DOHH2 (cell line): ENCODE data around the gene EPX.

Experiments
- EZH2phosphoT487 ChIP-seq: fragments of 200-600 bp; sonication (generic); IDR thresholded peaks from 2 replicates; pipeline ENCODE4 v1.6.1; 2017; ENCODE audit warnings: borderline replicate concordance, mild to moderate bottlenecking, antibody characterized with exemption, low read length, moderate library complexity, mixed read lengths
- TF ChIP-seq, protein P1 (sequence below): fragments of 200-600 bp; sonication (generic); IDR thresholded peaks from one replicate; pipeline ENCODE4 v1.5.1; 2014; ENCODE audit warnings: antibody characterized with exemption, mild to moderate bottlenecking, low read depth, low read length; ENCODE audit not compliant: poor library complexity, severe bottlenecking

DNA sequence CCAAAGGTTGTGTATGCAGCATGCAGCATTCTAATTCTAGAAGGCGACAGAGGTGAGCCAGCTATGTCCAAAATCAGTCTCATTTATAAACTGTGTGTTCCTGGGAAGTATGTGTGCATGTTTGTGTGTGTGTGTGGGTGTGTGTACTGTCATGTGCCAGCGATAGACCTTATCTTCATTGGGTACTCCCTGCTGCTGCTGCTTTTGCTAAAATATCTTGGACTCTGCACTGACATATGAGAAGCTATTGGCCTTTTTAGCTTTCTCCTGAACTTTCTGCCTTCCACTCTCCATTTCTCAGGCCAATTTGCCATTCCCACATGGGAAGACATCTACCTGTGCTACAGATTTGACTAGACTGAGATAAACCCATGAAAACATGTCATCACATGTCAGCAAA lies 43.9 kb downstream of the EPX start:
- TF ChIP-seq, protein P1, sequence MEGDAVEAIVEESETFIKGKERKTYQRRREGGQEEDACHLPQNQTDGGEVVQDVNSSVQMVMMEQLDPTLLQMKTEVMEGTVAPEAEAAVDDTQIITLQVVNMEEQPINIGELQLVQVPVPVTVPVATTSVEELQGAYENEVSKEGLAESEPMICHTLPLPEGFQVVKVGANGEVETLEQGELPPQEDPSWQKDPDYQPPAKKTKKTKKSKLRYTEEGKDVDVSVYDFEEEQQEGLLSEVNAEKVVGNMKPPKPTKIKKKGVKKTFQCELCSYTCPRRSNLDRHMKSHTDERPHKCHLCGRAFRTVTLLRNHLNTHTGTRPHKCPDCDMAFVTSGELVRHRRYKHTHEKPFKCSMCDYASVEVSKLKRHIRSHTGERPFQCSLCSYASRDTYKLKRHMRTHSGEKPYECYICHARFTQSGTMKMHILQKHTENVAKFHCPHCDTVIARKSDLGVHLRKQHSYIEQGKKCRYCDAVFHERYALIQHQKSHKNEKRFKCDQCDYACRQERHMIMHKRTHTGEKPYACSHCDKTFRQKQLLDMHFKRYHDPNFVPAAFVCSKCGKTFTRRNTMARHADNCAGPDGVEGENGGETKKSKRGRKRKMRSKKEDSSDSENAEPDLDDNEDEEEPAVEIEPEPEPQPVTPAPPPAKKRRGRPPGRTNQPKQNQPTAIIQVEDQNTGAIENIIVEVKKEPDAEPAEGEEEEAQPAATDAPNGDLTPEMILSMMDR: no peak
- TF ChIP-seq EZH2phosphoT487: no peak
